ENCODE results near the gene GDAP2.
A peak's percentile ranks its signal among the peaks of the same experiment; 100 is the strongest.
"Not testable (repeated sequence)": the region's sequence is repeated elsewhere in the genome, so short reads cannot be mapped to it uniquely, and the experiment has no call there.

Gene GDAP2

DNA sequence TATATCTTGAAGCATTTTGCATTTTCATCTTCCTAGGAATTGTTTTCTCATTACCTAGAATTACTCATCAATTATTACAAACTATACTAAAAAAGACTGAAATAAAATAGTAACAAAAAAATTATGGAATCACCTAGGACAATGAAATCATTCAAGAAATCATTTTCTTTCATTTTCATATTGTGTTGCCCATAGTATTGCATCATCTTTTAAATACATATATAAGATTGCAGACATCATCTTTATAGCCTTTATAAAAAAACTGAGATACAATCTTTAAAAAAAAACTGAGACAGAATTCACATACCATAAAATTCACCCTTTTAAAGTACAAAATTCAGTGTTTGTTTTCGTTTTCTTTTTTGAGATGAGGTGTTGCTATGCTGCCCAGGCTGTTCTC is 29.6 kb downstream of the GDAP2 start:
- DNase-seq = no peak

DNA sequence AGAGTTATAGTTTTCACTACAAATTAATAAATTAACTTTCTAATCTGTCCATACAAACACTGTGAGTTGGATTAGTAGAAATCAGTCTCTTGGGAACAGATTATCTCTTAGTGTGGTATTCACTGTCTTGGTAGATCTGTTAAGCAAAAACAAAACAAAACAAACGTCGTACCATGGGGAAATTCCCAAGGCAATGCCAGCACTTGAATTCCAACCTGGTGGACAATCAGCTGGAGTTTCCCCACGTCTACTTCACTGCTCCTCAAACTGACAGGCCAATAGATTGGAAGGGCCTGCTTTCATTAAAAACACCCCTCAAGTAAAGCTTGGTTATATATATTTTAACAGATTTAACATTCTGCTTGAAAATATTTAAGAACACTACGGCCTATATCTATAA is 31.9 kb downstream of the GDAP2 start:
- no peak for DNase-seq

DNA sequence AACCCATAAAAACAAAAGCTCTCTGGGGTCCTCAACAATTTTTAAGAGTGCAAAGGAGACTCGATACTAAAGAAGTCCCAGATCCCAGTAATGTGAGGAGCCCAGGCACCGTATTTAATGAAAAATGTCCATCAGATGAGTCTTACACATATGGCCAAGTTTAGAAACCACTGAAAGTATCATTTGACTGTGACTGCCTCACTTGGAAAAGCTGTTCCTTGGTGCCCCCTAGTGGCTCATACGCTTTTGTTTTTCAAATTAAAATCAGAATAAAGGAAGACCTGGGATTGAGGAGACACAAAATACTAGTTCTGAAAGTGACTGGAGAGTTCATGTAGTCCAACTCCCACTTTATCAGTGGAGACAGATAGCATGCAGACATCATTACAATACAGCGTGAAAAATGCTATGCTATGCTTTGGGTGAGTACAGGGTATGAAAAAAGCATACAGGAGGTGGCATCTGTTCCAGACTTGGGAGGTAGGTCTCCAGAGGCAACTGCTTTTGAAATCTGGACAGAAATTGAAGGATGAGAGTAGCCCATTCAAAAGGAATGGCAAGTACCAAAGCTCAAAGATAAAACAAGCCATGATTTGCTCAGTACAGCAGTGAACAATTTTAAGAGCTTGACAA is 33.8 kb downstream of the GDAP2 start:
- DNase-seq = peak; percentile 48 to 73

DNA sequence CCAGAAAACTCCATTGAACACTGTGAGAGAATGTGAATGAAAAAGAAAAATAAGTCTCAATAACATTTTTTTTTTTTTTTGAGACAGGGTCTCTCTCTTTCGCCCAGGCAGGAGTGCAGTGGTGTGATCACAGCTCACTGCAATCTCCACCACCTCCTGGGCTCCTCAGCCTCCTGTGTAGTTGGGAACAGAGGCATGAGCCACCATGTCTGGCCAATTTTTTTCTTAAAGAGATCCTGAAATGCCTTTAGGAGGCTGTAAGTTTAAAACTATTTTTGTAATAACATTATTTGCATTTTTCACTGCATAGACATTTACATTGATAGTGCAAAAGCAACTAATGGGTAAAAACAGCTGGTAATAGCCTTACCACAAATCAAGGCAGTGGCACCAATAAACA is 35.3 kb downstream of the GDAP2 start:
- no peak for DNase-seq

DNA sequence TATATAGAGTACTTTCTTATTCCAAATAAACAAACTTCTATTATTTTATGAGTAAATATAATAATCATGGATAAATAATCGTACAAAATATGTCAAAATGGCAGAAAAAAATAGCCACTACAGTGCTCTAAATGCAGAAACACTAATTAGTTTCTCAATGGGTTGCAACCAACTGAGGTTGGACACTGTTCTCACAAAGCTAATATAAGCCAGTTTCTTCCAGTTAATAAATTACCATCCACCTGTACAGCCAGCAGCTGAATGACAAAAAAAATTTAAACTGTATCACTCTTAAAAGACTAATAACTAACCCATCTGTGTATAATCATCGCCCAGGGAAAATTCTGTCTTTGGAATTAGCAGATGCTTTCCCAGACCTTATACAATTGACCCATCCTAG is 36.9 kb downstream of the GDAP2 start:
- DNase-seq = no peak

DNA sequence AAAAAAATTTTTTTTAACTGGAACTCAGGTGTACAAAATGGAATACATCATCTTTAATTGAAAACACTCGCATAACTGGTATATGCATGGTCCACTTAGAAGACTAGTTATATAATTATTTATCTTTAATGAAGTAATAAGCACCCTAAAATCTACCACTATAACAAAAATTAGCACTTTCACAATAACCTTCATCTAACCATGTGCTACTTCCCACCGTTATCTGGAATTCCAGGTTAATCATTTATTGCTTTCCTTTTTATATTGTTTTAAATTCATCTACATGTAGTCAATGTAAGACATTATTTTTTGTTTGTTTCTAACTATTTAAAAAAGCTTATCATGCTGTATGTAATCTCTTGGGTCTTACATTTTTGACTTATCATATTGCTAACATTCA is 39.0 kb downstream of the GDAP2 start:
- no peak for DNase-seq

DNA sequence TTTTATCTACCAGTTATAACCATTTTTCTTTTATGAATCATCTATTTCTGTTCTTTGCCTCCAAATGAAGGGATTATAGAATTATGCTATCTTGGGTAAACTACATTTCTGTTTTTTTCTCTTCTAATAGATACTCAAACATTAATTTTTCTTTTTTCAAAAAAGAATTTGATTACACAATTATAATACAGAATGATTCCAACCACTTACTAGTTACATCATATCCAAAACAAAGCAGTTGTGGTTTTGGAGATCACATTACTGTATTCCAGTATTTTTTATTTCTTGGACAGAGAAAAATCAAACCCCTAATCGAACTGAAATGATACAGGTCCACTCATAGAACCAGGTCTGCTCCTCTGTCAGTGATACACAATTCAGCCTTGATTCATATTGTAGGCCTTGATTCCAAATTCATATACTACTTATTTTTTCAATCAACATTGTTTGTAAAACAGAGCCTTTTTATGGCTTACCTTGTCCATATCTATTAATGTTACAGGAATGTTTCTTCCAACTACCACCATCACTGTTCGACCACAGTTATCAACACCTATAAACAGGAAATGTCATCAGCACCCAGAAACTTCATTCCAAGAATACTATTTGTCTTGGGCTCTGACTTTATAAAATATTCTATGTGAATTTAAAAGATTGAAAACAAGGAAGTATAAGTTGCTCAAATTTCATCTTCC is 43.2 kb downstream of the GDAP2 start:
- DNase-seq = no peak

DNA sequence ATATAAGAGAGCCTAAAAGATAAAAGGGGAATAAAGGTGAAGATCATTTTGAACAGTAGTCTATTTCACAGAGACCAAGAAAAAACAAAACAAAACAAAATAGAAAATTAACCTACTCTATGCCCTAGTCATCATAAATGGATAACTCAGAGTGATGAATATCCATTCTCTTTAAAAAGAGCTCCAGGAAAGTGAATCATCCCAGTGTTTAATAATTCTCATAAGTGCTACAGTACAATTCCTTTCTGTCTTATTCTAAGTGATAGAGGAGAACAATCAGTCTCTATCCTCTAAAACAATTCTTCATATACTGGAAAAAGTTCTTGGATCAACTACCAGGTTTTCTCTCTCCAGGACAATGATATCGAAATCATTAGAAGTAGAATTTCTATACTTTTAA is 45.8 kb downstream of the GDAP2 start:
- no peak for DNase-seq

DNA sequence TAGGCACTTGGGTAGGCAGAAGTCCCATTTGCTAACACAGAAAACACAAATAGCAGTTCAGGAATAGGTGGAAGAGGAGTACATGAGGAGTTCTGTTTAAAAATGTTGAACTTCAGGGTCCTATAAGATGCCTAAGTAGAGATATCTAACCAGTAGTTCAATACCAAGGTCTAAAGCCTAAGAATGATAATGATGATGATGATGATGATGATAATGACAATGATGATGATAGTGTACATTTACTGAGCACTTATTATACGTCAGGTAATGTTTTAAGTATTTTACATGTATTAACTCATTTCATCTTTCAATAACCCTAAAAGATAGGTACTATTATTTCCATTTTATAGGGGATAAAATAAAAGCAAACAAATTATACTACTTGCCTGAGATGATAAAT is 50.1 kb downstream of the GDAP2 start:
- no peak for DNase-seq

DNA sequence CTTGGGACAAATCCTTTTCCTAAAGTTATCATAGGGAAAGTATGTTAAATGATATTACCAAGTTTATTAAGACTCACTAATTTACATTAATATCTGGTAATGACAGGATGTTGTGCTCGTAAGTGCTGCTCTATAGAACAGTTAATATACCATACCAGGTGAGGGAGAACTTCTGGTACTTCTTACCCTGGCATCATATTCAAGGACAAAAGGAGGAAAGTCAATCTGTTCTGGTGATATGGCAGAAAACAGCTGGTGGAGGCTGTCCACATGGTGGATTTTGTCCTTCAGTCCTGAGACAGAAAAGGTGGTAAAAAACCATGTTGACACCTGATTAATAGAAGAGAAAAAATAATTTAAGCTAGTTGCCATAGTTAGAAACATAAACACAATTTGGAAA is 51.6 kb downstream of the GDAP2 start:
- no peak for DNase-seq

DNA sequence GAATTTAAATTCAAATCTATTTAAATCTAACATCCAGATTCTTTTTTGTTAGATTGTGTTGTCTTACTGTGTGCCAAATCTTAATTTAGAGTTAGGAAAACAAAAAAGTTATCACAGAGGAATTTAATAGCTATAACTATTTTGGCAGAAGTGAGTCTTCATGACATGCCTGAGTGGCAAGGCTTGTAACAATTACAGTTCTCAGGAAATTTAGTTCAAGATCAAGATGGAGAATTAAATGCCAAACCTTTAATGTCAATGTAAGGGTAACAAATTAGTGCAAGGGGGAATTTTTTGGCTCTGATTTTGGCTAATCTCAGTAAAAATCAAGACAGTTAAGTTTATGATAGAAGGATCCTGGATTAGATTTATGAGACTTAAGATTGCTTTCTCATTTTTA is 58.4 kb downstream of the GDAP2 start:
- DNase-seq = no peak

DNA sequence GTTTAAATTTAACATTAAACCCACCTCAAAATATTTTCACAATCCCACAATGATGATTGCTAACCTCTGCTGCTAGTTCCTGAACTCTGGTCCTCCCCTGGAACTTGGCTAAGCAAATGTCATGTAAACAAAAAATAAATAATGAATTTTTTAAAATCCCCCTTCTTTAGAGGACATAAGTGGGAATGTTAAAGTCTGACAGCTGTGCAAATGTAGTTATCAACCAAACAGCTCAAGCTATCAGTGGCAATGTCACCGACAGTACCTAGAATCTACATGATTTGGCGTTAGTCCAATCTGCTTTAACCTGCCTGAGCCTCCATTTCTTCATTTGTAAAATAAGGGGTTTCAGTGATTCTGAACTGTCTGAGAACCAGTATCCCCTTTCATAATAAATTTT is 67.7 kb downstream of the GDAP2 start:
- no peak for DNase-seq

DNA sequence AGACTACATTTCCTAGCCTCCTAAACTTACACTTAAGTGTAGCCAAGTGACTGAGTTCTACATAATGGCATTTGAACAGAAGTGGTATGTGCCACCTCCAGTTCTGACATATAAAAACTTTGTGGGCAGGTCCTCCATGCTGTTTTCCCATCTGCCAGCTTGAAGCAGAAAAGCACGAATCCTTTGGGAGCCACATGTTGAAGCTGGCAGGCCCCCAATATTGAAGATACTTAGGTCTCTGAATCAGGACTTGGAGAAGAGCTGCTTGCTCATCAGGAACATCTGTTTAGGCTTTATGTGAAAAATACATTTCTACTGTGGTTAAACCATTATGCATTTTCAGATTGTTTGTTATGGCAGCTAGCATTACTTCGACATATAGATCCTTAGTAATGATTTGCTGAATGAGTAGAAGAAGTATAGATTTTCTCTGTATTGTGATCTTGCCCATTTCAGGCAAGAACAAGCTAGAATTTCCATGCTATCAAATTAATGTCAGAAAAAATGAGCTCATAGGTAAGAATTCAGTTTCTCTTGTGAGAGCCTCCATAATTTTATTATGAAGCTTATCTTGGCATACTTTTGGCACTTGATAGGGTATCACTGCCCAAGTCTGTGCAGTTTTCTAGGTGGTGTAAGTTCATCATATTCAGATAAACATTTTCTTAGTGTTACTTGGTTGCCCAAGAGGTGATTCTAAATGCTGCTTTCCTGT is 68.4 kb downstream of the GDAP2 start:
- no peak for DNase-seq

DNA sequence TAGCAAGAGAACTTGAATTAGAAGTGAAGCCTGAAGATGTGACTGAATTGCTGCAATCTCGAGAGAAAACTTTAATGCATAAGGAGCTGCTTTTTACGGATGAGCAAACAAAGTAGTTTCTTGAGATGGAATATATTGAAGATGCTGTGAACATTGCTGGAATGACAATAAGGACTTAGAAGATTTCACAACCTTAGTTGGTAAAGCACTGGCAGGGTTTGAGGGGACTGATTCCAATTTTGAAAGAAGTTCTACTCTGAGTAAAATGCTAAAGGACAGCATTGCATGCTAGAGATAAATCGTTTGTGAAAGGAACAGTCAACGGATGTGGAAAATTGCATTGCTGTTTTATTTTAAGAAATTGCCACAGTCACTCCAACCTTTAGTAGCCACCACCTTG is 69.5 kb downstream of the GDAP2 start:
- DNase-seq = no peak

DNA sequence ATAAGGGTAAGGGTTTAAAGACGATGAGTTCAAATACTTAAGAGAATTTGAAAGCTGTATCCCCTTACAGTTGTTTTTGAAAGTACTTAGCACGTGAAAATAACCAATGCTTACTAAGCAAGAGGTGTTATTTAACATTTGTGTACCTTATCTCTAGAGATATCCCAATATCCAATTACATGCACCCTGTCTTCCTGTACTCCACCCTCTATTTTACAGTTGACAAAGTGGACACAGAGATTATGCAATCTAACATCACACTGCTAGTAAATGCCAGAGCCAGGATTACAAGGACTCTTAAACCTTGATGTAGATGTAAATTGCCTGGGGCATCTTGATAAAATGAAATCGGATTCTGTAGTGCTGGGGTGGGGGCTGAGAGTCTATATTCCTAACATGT is 72.0 kb downstream of the GDAP2 start:
- no peak for DNase-seq

DNA sequence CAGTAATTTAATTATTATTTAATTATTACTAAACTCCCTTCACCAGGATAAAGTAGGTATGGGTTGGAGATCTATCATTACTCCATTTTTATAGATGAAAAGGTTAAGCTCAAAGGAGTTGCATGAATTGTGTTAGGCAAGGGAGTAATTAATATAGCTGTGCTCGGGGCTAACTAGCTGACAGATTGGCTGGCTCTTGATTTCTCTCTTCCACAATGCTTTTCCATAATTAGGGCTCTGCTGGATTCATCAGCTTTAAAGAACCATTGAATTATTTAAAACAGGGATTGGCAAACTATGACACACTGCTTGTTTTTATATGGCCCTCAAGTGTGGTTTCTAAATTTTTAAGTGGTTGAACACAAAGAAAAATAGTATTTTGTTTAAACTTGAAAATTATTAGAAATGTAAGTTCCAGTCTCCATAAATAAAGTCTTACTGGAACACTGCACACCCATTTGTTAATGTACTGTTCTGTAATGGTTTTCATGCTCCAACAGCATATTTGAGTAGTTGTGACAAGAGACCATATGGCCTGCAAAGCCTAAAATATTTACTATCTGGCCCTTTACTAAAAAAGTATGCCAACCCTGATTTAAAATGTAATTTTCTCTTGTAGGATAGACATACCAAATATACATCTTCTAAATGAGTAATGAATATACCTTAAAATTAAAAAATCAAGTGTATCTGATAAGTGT is 76.4 kb downstream of the GDAP2 start:
- no peak for DNase-seq

DNA sequence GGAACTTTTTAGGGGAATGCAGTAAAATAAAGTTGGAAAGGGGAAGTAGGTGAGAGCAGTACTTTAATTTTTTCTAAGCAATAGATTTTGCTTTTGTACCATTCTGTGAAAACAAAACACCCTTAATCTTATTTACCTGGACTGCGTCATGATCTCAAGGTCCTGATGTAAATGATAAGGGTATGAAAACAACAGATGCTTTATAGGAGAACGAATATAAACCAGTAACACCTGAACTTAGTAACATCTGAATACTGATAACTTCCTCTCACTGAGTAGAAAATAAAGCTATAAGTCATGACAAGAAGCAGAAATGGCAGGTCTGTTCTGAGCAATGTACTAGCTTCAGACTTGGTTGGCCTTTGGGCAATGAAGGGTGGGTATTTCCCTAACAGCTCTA is 77.7 kb downstream of the GDAP2 start:
- DNase-seq = no peak

DNA sequence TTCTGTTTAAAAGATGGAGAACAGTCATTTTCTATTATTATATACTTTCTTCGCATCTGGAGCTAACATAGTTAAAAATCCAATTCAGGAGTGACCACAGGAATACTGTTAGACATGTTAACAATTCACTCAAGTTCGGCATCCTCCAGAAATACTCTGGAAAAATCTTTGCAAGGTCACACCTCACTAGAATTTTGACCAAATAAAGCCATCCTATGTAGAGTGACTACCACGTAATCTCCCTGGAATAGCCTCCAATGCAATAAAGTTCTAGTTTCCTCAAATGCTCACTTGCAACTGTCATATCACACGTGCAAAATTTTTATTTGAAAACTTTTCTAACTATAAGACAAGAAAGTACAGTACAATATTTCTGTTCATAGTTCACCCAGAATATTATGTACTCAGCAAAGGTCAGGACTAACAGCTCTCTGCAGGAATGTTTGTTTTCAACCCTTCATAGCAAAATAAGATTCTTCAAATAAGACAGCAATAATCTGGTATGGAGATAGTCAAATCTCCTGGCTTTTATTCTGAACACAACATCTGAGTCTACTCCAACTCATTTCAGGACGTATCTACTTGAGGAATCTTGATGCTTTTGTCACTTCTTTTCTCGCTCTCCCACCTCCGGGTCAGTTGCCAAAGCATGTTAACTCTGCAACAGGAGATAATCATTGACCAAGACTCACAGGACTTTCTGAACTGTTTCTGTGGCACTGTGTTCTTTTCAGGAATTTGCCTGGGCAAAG is 82.6 kb downstream of the GDAP2 start:
- DNase-seq = no peak

DNA sequence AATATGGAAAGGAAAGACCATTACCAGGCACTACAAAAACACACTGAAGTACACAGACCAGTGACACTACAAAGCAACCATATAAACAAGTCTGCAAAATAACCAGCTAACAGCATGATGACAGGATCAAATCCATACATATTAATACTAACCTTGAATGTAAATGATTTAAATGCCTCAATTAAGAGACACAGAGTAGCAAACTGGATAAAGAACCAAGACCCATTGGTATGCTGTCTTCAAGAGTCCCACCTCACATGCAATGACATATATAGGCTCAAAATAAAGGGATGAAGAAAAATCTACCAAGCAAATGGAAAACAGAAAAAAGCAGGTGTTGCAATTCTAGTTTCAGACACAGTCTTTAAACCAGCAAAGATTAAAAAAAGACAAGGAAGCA is 84.9 kb downstream of the GDAP2 start:
- not testable (repeated sequence) for DNase-seq

DNA sequence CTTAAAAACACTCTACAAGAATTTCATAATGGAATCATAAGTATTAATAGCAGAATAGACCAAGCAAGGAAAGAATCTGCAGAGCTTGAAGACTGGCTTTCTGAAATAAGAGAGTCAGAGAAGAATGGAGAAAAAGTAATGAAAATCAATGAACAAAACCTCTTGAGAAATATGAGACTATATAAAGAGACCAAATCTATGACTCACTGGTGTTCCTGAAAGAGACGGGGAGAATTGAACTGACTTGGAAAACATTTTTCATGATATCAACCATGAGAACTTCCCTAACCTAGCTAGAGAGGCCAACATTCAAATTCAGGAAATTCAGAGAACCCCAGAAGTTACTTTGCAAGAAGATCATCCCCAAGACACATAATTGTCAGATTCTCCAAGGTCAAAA is 85.6 kb downstream of the GDAP2 start:
- no peak for DNase-seq

DNA sequence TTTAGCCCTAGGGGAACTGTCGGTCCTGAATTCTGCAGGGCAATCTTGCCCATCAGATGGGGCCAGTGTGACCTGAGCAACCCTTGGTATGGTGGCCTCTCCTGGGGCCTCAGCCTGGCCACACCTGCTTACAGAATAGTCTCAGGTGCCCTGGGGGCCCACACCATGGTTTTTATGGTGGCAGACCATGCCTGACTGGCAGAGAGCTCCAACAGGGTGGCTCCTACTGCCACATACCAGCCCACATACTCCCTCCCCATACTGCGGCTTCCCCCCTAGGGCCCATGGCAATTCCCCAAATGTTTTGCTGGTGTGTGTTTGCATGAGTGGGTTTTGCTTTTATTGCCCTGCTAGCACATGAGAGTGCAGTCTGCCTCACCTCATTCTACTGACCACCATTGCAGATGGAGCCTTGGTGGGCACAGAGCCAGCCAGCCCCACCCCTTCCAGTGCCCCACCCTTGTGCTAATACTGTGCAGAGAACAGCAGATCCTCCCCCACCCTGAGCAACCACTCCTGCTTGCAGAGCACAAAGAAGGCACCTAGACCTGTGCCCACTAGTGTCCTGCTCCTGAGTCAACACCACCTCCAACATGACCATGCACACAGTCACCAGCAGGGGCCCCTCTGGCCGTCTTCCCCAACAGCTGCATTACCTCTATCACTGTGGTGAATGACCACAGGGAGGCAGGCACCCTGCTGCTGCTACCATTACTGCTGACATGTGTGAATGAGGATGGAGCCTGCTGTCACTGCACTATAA is 86.8 kb downstream of the GDAP2 start:
- no peak for DNase-seq

DNA sequence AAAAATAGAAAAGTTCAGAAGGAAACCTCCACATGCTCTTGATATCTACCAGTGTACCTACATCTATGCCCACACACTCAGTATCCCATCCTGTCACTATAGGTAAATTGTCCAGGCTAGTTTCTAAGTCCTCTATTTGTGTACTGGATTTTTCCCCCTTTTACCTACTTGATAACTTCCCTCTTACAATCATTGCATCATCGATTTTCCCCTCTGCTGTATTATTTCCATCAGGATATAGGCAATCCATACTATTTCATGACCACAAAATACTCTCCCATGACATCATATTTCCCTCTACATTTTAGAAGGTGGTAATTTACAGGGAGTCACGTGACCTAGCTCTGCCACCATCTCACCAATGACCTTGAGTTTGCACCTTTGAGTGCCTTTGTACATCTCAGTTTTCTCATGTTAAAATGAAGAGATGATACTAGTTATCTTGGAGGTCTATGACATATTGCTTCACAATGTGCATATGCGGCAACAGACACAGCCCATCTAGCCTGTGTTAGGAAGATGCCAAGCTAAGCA is 88.2 kb downstream of the GDAP2 start:
- no peak for DNase-seq

All from SHP77 (cell line).